Right lobe of liver (tissue), 6 donors: ENCODE data around the gene MPZL2. TPM values are rescaled to one million over a fixed set of nuclear protein-coding genes. Genes with fewer than 3 reads are reported as not detected.
"Not testable (repeated sequence)": the region's sequence is repeated elsewhere in the genome, so short reads cannot be mapped to it uniquely, and the experiment has no call there.

Experiments used
- ATAC-seq, 4 donors: fragments of 200-7000 bp; cut with Tn5 transposase; one replicate each; pipeline ENCODE4 v1.9.1; 2020; ENCODE audit warnings: mild to moderate bottlenecking in 4 of 4, moderate library complexity in 4 of 4
- DNase-seq, 3 donors: peaks; one replicate each; pipeline ENCODE4 v3.0.0-alpha.2; 2020
- H3K27ac ChIP-seq, 3 donors: fragments of 200-600 bp; one replicate each; pipeline ENCODE4 v1.8.0; 2022
- H3K27me3 ChIP-seq, 2 donors: fragments of 200-600 bp; one replicate each; pipeline ENCODE4 v1.8.0; 2022
- H3K36me3 ChIP-seq, 4 donors: fragments of 200-600 bp; sonication (generic) in 1 of 4; one replicate each; pipeline versions ENCODE4 v1.5.1 to v1.8.0; 2017 to 2022; ENCODE audit warnings: control low read depth in 1 of 4
- H3K4me1 ChIP-seq, 4 donors: fragments of 200-600 bp; sonication (generic) in 1 of 4; one replicate each; pipeline versions ENCODE4 v1.5.1 to v1.8.0; 2017 to 2022; ENCODE audit warnings: control low read depth in 1 of 4
- H3K4me3 ChIP-seq, 3 donors: fragments of 200-600 bp; one replicate each; pipeline ENCODE4 v1.8.0; 2022
- H3K9me3 ChIP-seq, 4 donors: fragments of 200-600 bp; sonication (generic) in 1 of 4; one replicate each; pipeline versions ENCODE4 v1.5.1 to v1.8.0; 2017 to 2022; ENCODE audit warnings: control low read depth in 1 of 4
- CTCF ChIP-seq, 4 donors: fragments of 200-600 bp in 3 of 4; fragments of 450-650 bp in 1 of 4; IDR thresholded peaks; one replicate each; pipeline versions ENCODE4 v1.5.1 to v1.8.0; 2016 to 2022; ENCODE audit warnings: antibody characterized with exemption in 4 of 4, mild to moderate bottlenecking in 2 of 4
- POLR2A ChIP-seq: fragments of 450-650 bp; IDR thresholded peaks from one replicate; pipeline ENCODE4 v1.6.1; 2017; ENCODE audit warnings: antibody characterized with exemption, mild to moderate bottlenecking
- WGBS: methylation state at CpG from one replicate; pipeline ENCODE4 v1.1.6; 2018; ENCODE audit warnings: low coverage, low lambda C conversion rate; ENCODE audit not compliant: insufficient coverage; ENCODE audit errors: missing lambda C conversion rate; 5-methylcytosine and 5-hydroxymethylcytosine counted together
- intact Hi-C, 2 donors: fragments of 100-400 bp; cut with DNase I; formaldehyde crosslinking; loops; one replicate each; pipeline versions ENCODE4 v1.11.2 to v1.14.1; 2022
- total RNA-seq, 6 experiments: library from RNA; depleted of rRNA in 2 of 6; stranded (reverse); fragments of >200 nt in 2 of 6; fragmentation: NEBNext Ultra II Directional in 3 of 6; extraction: Animal tissue kit (Norgen Biotek cat#: 25700) in 3 of 6; gene quantifications; one replicate each; pipeline versions ENCODE4 v1.1.0 to v1.2.4, GENCODE V29; 2016 to 2023
- donor health status: DM: no; HTN: yes; CAD: no.
- donor health status: DM: no; HTN: no; CAD: no.
- donor health status: DM: no; HTN: no; CAD: no.
- donor health status: DM: no; HTN: yes; CAD: no.
- donor health status: DM: no; HTN: yes; CAD: no.

Gene MPZL2
- total RNA-seq, 6 experiments from 2014 or later = 13.0 to 32.4 (median 21.2) TPM

DNA sequence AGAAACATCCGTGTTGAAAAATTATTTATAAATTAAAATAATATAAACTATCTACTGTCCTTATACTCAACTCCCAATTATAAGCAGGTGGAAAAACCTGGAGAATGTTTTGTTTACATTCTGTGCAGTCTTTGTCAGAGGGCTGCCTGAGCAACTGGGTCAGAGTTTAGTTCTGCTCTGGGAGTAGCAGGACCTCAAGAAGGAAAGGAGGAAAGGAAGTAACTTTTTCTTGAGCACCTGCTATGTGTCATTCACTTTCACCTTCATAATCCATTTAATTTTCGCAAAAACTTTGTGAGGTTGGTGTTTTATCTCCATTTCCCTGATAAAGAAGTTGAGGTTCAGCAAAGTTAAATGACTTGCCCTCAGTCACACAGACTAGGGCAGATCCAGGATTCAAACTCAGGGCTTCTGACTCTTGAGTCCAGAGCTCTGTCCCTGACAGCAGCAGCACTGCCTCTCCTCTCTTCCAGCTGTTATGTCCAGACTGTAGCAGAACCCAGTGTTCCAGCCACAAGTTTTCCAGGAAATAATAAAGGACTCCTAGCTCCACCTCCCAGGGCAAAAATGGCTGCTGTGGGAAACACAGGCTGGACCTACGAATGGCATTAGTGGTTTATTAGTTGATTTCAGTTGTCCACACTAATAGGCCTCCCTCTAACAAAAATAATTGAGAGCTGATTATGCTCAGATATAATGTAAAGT lies 46.8 kb upstream of the MPZL2 start:
- no peak overlapping the region for H3K4me3 ChIP-seq
- H3K4me1 ChIP-seq = peaks cover 0 to 5% (median 2%) of the 10 kb centered on the region in 4 donors
- H3K36me3 ChIP-seq = no peaks in the 10 kb centered on the region
- 94% methylated on average over 3 of the region's 3 CpGs for WGBS
- H3K27ac ChIP-seq = no peak overlapping the region
- TF ChIP-seq POLR2A (no peak), CTCF (IDR thresholded peaks at IDR 0.05) (no peak)
- H3K27me3 ChIP-seq = no peaks in the 10 kb centered on the region
- DNase-seq (no peak), ATAC-seq (no peak)
- no peaks in the 10 kb centered on the region for H3K9me3 ChIP-seq
- intact Hi-C loops = no loop called here

GRCh38 chr11:118310271-118310670 lies 46.2 kb upstream of the MPZL2 start:
- H3K27me3 ChIP-seq = no peaks in the 10 kb centered on the region
- peaks cover 0 to 4% (median 2%) of the 10 kb centered on the region in 4 donors for H3K4me1 ChIP-seq
- WGBS = 93% methylated on average over 2 of the region's 3 CpGs
- TF ChIP-seq CTCF (IDR thresholded peaks at IDR 0.05) (no peak), POLR2A (no peak)
- H3K9me3 ChIP-seq = no peaks in the 10 kb centered on the region
- no peak overlapping the region for H3K4me3 ChIP-seq
- no peak overlapping the region for H3K27ac ChIP-seq
- ATAC-seq (no peak), DNase-seq (no peak)
- intact Hi-C loops = no loop called here
- no peaks in the 10 kb centered on the region for H3K36me3 ChIP-seq

- not testable (repeated sequence) for ATAC-seq
- WGBS = 40% methylated on average over 1 of the region's 5 CpGs
- intact Hi-C loops = loop anchor here in 1 of 2 donors (10.0 kb wide), 1 partner anchor 46 kb away; the partner anchor contains the start of gene UBE4A
These were observed 45.0 kb upstream of the MPZL2 start for GRCh38 chr11:118308995-118309528.

DNA sequence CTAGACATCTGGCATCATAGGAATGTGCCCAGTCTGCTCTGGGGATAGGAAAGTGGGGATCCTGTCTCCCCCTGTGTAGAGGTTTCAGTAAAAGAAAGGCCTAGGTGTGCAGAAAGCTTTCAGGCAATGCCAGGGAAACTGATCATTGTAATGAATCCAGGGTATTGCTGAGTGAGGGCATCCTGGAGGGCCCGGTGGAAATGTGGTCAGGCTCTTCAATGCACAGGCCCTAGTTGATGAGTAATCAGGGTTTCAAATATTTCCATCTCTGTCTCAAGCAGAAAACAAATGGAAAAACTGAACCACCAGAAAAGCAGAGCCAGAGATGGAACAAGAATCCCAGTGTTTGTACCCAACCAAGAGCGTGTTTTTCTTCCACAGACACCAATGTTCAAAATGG lies 42.5 kb upstream of the MPZL2 start:
- H3K9me3 ChIP-seq = no peaks in the 10 kb centered on the region
- no peak for TF ChIP-seq POLR2A
- TF ChIP-seq CTCF (IDR thresholded peaks at IDR 0.05) = no peak
- 100% methylated on average over 1 of the region's 2 CpGs for WGBS
- intact Hi-C loops = loop anchor here in 1 of 2 donors (10.0 kb wide), 1 partner anchor 48 kb away; the partner anchor contains the start of gene UBE4A
- ATAC-seq (no peak), DNase-seq (no peak)
- H3K27ac ChIP-seq = no peak overlapping the region
- H3K4me1 ChIP-seq = no peaks in the 10 kb centered on the region
- no peak overlapping the region for H3K4me3 ChIP-seq
- H3K36me3 ChIP-seq = no peaks in the 10 kb centered on the region
- no peaks in the 10 kb centered on the region for H3K27me3 ChIP-seq

More at GRCh38 chr11:118308995-118309528, 45.0 kb upstream of the MPZL2 start:
- not testable (repeated sequence) for H3K27ac ChIP-seq, H3K9me3 ChIP-seq, H3K36me3 ChIP-seq, H3K27me3 ChIP-seq, DNase-seq, H3K4me1 ChIP-seq, H3K4me3 ChIP-seq

DNA sequence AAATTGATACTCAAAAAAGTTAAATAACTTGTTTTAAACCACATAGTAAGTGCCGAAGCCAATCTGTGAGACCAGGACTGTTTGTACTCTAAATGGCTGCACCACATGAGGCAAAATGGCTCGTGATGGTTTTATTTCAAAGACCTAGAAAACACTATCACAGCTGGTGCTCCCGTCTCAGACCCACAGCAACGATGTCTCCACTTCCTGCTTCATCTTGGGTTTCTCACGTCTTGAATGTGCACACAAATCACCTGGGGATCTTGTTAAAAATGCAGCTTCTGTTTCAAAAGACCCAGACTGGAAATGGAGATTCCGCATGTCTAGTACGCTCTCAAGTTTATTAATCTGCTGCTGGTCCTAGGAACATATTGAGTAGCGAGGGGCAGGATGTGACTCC lies 41.6 kb upstream of the MPZL2 start:
- TF ChIP-seq CTCF (IDR thresholded peaks at IDR 0.05) (no peak), POLR2A (no peak)
- Histone ChIP-seq H3K4me3 (no peak overlapping the region), H3K27ac (no peak overlapping the region), H3K9me3 (no peaks in the 10 kb centered on the region), H3K36me3 (no peaks in the 10 kb centered on the region), H3K4me1 (no peaks in the 10 kb centered on the region), H3K27me3 (no peaks in the 10 kb centered on the region)
- intact Hi-C loops = loop anchor here in 1 of 2 donors (10.0 kb wide), 1 partner anchor 49 kb away; the partner anchor contains the start of gene UBE4A
- WGBS = 77% methylated on average over 8 of the region's 8 CpGs
- DNase-seq = no peak
- no peak for ATAC-seq
